ENCODE measurements around the gene TCF7L2.

- TF ChIP-seq CTCF (IDR thresholded peaks at IDR 0.05), result no peak
- TF ChIP-seq POLR2AphosphoS5 (IDR thresholded peaks at IDR 0.05), result no peak
- TF ChIP-seq POLR2A (IDR thresholded peaks at IDR 0.05), result no peak
These were observed 111.0 kb downstream of the TCF7L2 start for GRCh38 chr10:113061054-113061430.
